Astrocyte (in vitro differentiated cells and primary cell): ENCODE data around the gene TNPO3. TPM values are rescaled to one million over a fixed set of nuclear protein-coding genes. Genes with fewer than 3 reads are reported as not detected.

Experiments used
- DNase-seq: peaks from one replicate; pipeline ENCODE4 v3.0.0-alpha.2; 2010; ENCODE audit warnings: low read depth
- FAIRE-seq: peaks from 2 replicates; lab custom pipeline; 2011; peaks lifted over from hg19 to GRCh38; lab: Jason Lieb, UNC
- H2AFZ ChIP-seq: 2 replicates; pipeline ENCODE4 v1.6.0; 2012; ENCODE audit warnings: low read depth, low read length, inconsistent platforms
- H3K27ac ChIP-seq: 2 replicates; pipeline ENCODE4 v1.5.1; 2011; ENCODE audit warnings: low read depth, low read length, inconsistent platforms
- H3K27me3 ChIP-seq: 2 replicates; pipeline ENCODE4 v1.6.0; 2011; ENCODE audit warnings: low read length, inconsistent platforms; ENCODE audit not compliant: insufficient read depth
- H3K36me3 ChIP-seq: 2 replicates; pipeline ENCODE4 v1.5.1; 2011; ENCODE audit warnings: low read length, inconsistent platforms; ENCODE audit not compliant: insufficient read depth
- H3K4me1 ChIP-seq: 2 replicates; pipeline ENCODE4 v1.5.1; 2011; ENCODE audit warnings: low read length, inconsistent platforms; ENCODE audit not compliant: insufficient read depth
- H3K4me2 ChIP-seq: 2 replicates; pipeline ENCODE4 v1.6.0; 2012; ENCODE audit warnings: low read length, inconsistent platforms
- H3K4me3 ChIP-seq: 2 replicates; pipeline ENCODE4 v1.5.1; 2011; ENCODE audit warnings: low read depth, mild to moderate bottlenecking, low read length, inconsistent platforms; ENCODE audit not compliant: insufficient read depth
- H3K79me2 ChIP-seq: 2 replicates; pipeline ENCODE4 v1.6.0; 2012; ENCODE audit warnings: mild to moderate bottlenecking, low read length, inconsistent platforms; ENCODE audit not compliant: insufficient read depth
- H3K9ac ChIP-seq: 2 replicates; pipeline ENCODE4 v1.6.0; 2012; ENCODE audit warnings: mild to moderate bottlenecking, low read length, inconsistent platforms
- H3K9me3 ChIP-seq: 2 replicates; pipeline ENCODE4 v1.5.1; 2012; ENCODE audit warnings: low read depth, mild to moderate bottlenecking, low read length, inconsistent platforms; ENCODE audit not compliant: insufficient read depth
- H4K20me1 ChIP-seq: 2 replicates; pipeline ENCODE4 v1.6.0; 2012; ENCODE audit warnings: low read length, inconsistent platforms; ENCODE audit not compliant: insufficient read depth
- H3K27ac Mint-ChIP-seq: one replicate; pipeline ENCODE4 v1.8.0; 2021; ENCODE audit warnings: mild to moderate bottlenecking, mixed read lengths; ENCODE audit not compliant: unreplicated experiment
- H3K27me3 Mint-ChIP-seq: one replicate; pipeline ENCODE4 v1.8.0; 2021; ENCODE audit warnings: low read depth, mixed read lengths; ENCODE audit not compliant: unreplicated experiment
- H3K36me3 Mint-ChIP-seq: one replicate; pipeline ENCODE4 v1.8.0; 2021; ENCODE audit warnings: low read depth, mixed read lengths; ENCODE audit not compliant: unreplicated experiment
- H3K4me1 Mint-ChIP-seq: one replicate; pipeline ENCODE4 v1.8.0; 2021; ENCODE audit warnings: low read depth, mixed read lengths; ENCODE audit not compliant: unreplicated experiment
- H3K4me3 Mint-ChIP-seq: one replicate; pipeline ENCODE4 v1.8.0; 2021; ENCODE audit warnings: mild to moderate bottlenecking, moderate library complexity, mixed read lengths; ENCODE audit not compliant: unreplicated experiment
- H3K9me3 Mint-ChIP-seq: one replicate; pipeline ENCODE4 v1.8.0; 2021; ENCODE audit warnings: mild to moderate bottlenecking, mixed read lengths; ENCODE audit not compliant: unreplicated experiment
- CTCF ChIP-seq: IDR thresholded peaks from 2 replicates; pipeline ENCODE4 v1.5.1; 2011; ENCODE audit warnings: low read depth, mild to moderate bottlenecking, inconsistent platforms, low read length, moderate library complexity; ENCODE audit not compliant: insufficient read depth
- EZH2 ChIP-seq: IDR thresholded peaks from 2 replicates; pipeline ENCODE4 v1.6.1; 2012; ENCODE audit warnings: mild to moderate bottlenecking, low read length, inconsistent platforms; ENCODE audit not compliant: insufficient read depth
- total RNA-seq: library from RNA; stranded (reverse); gene quantifications from 2 replicates; pipeline ENCODE4 v1.2.1, GENCODE V29; 2021

Gene TNPO3
- total RNA-seq, 1 donor from 2014 or later: 49.2 TPM

GRCh38 chr7:129095258-129095657 lies 40.3 kb upstream of the TNPO3 start:
- no peaks in the 10 kb centered on the region for H4K20me1 ChIP-seq
- no peak overlapping the region for H3K4me2 ChIP-seq
- no peak overlapping the region for H3K4me3 ChIP-seq
- no peaks in the 10 kb centered on the region for H3K9me3 ChIP-seq
- no peaks in the 10 kb centered on the region for H3K36me3 ChIP-seq
- Mint-ChIP-seq H3K9me3 (no peaks in the 10 kb centered on the region), H3K4me1 (no peaks in the 10 kb centered on the region), H3K4me3 (no peak overlapping the region), H3K27me3 (peaks cover 9% of the 10 kb centered on the region), H3K36me3 (no peaks in the 10 kb centered on the region), H3K27ac (no peak overlapping the region)
- H3K79me2 ChIP-seq: no peaks in the 10 kb centered on the region
- TF ChIP-seq CTCF (no peak), EZH2 (no peak)
- DNase-seq (no peak), FAIRE-seq (no peak)
- no peak overlapping the region for H2AFZ ChIP-seq
- peaks cover 8% of the 10 kb centered on the region for H3K27me3 ChIP-seq
- H3K27ac ChIP-seq: no peak overlapping the region
- H3K4me1 ChIP-seq: no peaks in the 10 kb centered on the region
- no peak overlapping the region for H3K9ac ChIP-seq

- no peaks in the 10 kb centered on the region for H3K79me2 ChIP-seq
- no peak overlapping the region for H3K4me3 ChIP-seq
- H3K4me1 Mint-ChIP-seq: peaks cover 3% of the 10 kb centered on the region
- no peaks in the 10 kb centered on the region for H3K9me3 Mint-ChIP-seq
- TF ChIP-seq EZH2 (no peak), CTCF (no peak)
- no peaks in the 10 kb centered on the region for H3K4me1 ChIP-seq
- H3K36me3 ChIP-seq: no peaks in the 10 kb centered on the region
- no peak for FAIRE-seq
- no peak overlapping the region for H2AFZ ChIP-seq
- H3K9ac ChIP-seq: no peak overlapping the region
- H3K4me2 ChIP-seq: no peak overlapping the region
- H3K27ac Mint-ChIP-seq: no peak overlapping the region
- no peaks in the 10 kb centered on the region for H3K9me3 ChIP-seq
- peaks cover 9% of the 10 kb centered on the region for H3K27me3 Mint-ChIP-seq
- DNase-seq: no peak
- no peak overlapping the region for H3K4me3 Mint-ChIP-seq
- no peaks in the 10 kb centered on the region for H4K20me1 ChIP-seq
- H3K27ac ChIP-seq: no peak overlapping the region
- H3K36me3 Mint-ChIP-seq: no peaks in the 10 kb centered on the region
- peaks cover 15% of the 10 kb centered on the region for H3K27me3 ChIP-seq
These were observed 39.6 kb upstream of the TNPO3 start for GRCh38 chr7:129094501-129094900.

GRCh38 chr7:129093867-129094456 lies 39.1 kb upstream of the TNPO3 start:
- H3K36me3 Mint-ChIP-seq: no peaks in the 10 kb centered on the region
- peaks cover 7% of the 10 kb centered on the region for H3K4me1 Mint-ChIP-seq
- no peaks in the 10 kb centered on the region for H3K9me3 Mint-ChIP-seq
- Histone ChIP-seq H3K9ac (no peak overlapping the region), H2AFZ (no peak overlapping the region), H3K27me3 (peaks cover 15% of the 10 kb centered on the region), H3K4me1 (no peaks in the 10 kb centered on the region), H4K20me1 (no peaks in the 10 kb centered on the region), H3K36me3 (no peaks in the 10 kb centered on the region), H3K4me3 (no peak overlapping the region), H3K27ac (no peak overlapping the region), H3K79me2 (no peaks in the 10 kb centered on the region), H3K4me2 (no peak overlapping the region), H3K9me3 (no peaks in the 10 kb centered on the region)
- no peak for DNase-seq
- TF ChIP-seq CTCF (no peak), EZH2 (no peak)
- H3K4me3 Mint-ChIP-seq: no peak overlapping the region
- H3K27ac Mint-ChIP-seq: no peak overlapping the region
- H3K27me3 Mint-ChIP-seq: peaks cover 9% of the 10 kb centered on the region
- no peak for FAIRE-seq
